Spleen (tissue), 11 donors: Measurements from ENCODE around the gene FERD3L. TPM values are rescaled to one million over a fixed set of nuclear protein-coding genes. Genes with fewer than 3 reads are reported as not detected.
A peak's percentile ranks its signal among the peaks of the same experiment; 100 is the strongest.

Experiments used
- DNase-seq: peaks from one replicate; pipeline ENCODE4 v3.0.0-alpha.2; 2020
- H3K27ac ChIP-seq, 8 donors: fragments of 200-600 bp; sonication (generic) in 7 of 8; 1 replicate in 4 of 8; 2 replicates in 4 of 8; pipeline versions ENCODE4 v1.5.0 to v1.8.0; 2016 to 2021; ENCODE audit warnings: inconsistent platforms in 4 of 8, mild to moderate bottlenecking in 4 of 8, moderate library complexity in 1 of 8
- H3K27me3 ChIP-seq, 7 donors: fragments of 200-600 bp; sonication (generic) in 6 of 7; replicated peaks in 1 of 7; 1 replicate in 4 of 7; 2 replicates in 3 of 7; pipeline versions ENCODE4 v1.5.0 to v1.8.0; 2016 to 2021; ENCODE audit warnings: inconsistent platforms in 3 of 7, mild to moderate bottlenecking in 1 of 7
- H3K36me3 ChIP-seq, 6 donors: fragments of 200-600 bp; sonication (generic) in 5 of 6; 1 replicate in 4 of 6; 2 replicates in 2 of 6; pipeline versions ENCODE4 v1.5.0 to v1.8.0; 2016 to 2021; ENCODE audit warnings: inconsistent platforms in 2 of 6
- H3K4me1 ChIP-seq, 6 donors: fragments of 200-600 bp; sonication (generic) in 5 of 6; 1 replicate in 3 of 6; 2 replicates in 3 of 6; pipeline versions ENCODE4 v1.5.0 to v1.8.0; 2016 to 2021; ENCODE audit warnings: inconsistent platforms in 3 of 6
- H3K4me3 ChIP-seq, 8 donors: fragments of 200-600 bp; sonication (generic) in 7 of 8; 1 replicate in 4 of 8; 2 replicates in 4 of 8; pipeline versions ENCODE4 v1.5.0 to v1.8.0; 2016 to 2021; ENCODE audit warnings: inconsistent platforms in 4 of 8, mild to moderate bottlenecking in 4 of 8, moderate library complexity in 2 of 8
- H3K9me3 ChIP-seq, 8 donors: fragments of 200-600 bp; sonication (generic) in 7 of 8; 1 replicate in 4 of 8; 2 replicates in 4 of 8; pipeline versions ENCODE4 v1.5.0 to v1.8.0; 2016 to 2021; ENCODE audit warnings: inconsistent platforms in 4 of 8
- POLR2A ChIP-seq, 3 donors: fragments of 450-650 bp; IDR thresholded peaks; one replicate each; pipeline ENCODE4 v1.5.1; 2017; ENCODE audit warnings: antibody characterized with exemption in 3 of 3, mild to moderate bottlenecking in 1 of 3
- POLR2AphosphoS5 ChIP-seq, 3 donors: sonication (generic); formaldehyde crosslinking; IDR thresholded peaks; one replicate each; pipeline ENCODE4 v1.5.1; 2017; ENCODE audit warnings: antibody characterized with exemption in 3 of 3
- WGBS, 5 donors: extraction: QIAGEN DNeasy Blood & Tissue Kit in 3 of 5; methylation state at CpG; one replicate each; pipeline versions ENCODE4 v1.1.5 to v1.1.7; 2013 to 2018; 5-methylcytosine and 5-hydroxymethylcytosine counted together
- intact Hi-C: fragments of 100-400 bp; cut with DNase I; formaldehyde crosslinking; loops from one replicate; pipeline ENCODE4 v1.15.0; 2023; ENCODE audit warnings: low total_unique reads
- polyA plus RNA-seq, 3 donors: library from polyadenylated mRNA; stranded (reverse); fragments of 200-250 nt; gene quantifications; one replicate each; pipeline ENCODE4 v1.2.1, GENCODE V29; 2013
- total RNA-seq, 7 donors: library from RNA; depleted of rRNA in 3 of 7; stranded (reverse); fragments of >200 nt in 3 of 7; fragmentation: NEBNext Ultra II Directional in 4 of 7; extraction: Animal tissue kit (Norgen Biotek cat#: 25700) in 4 of 7; gene quantifications; one replicate each; pipeline versions ENCODE4 v1.1.0 to v1.2.1, GENCODE V29; 2016 to 2021
- TF ChIP-seq, protein P1 (sequence below), 11 experiments: fragments of 200-600 bp in 7 of 11; fragments of 450-650 bp in 4 of 11; sonication (generic) in 4 of 11; IDR thresholded peaks in 8 of 11; conservative IDR thresholded peaks in 3 of 11; 1 replicate in 7 of 11; 2 replicates in 4 of 11; pipeline versions ENCODE4 v1.4.0 to v1.8.0; 2016 to 2021; ENCODE audit warnings: antibody characterized with exemption in 11 of 11, inconsistent platforms in 4 of 11, mild to moderate bottlenecking in 1 of 11
- donor health status: healthy with polysubstance abuse.
- donor health status: DM: no; HTN: no; CAD: no; lungs with moderate emphysema.
- donor health status: DM: no; HTN: no; CAD: no.
- donor health status: Bipolar disorder and iron deficiency.
- donor health status: healthy.
- donor health status: DM: no; HTN: no; CAD: no.
- donor health status: DM: yes; HTN: yes; CAD: no.

The FERD3L gene
- total and polyA plus RNA-seq, 10 donors = not detected

DNA sequence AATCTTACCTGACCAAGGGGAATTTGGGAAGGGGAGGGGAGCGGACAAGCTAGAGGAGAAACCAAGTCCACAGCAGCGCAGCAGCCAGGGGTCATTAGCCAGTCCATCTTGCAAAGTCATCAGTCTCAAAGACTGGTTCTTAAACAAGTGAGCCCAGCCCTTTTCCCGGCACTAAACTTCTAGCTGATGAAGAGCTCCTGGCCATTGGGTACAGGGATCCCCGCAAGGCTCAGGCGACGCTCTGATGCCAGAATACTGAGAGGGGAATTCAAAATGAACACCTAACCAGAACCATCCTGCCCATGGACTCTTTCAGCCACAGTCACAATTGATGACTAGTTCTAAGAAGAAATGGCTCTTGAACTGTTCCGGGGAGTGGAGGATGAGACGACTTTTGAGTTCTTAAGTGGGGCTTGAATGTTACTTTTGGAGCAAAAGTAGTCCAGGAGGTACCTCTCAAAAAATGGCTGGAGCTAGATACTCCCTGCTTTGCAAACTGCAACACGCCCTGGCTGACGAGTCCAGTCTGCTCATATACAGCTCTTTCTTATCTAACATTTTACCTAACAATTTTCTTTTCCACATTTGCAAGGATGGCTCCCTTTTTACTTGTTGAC, 25.2 kb downstream of the FERD3L start:
- H3K4me1 ChIP-seq = peaks cover 6 to 36% (median 27%) of the 10 kb centered on the region in 6 donors
- intact Hi-C loops = no loop called here
- no peaks in the 10 kb centered on the region for H3K9me3 ChIP-seq
- H3K36me3 ChIP-seq = no peaks in the 10 kb centered on the region
- TF ChIP-seq, protein P1, sequence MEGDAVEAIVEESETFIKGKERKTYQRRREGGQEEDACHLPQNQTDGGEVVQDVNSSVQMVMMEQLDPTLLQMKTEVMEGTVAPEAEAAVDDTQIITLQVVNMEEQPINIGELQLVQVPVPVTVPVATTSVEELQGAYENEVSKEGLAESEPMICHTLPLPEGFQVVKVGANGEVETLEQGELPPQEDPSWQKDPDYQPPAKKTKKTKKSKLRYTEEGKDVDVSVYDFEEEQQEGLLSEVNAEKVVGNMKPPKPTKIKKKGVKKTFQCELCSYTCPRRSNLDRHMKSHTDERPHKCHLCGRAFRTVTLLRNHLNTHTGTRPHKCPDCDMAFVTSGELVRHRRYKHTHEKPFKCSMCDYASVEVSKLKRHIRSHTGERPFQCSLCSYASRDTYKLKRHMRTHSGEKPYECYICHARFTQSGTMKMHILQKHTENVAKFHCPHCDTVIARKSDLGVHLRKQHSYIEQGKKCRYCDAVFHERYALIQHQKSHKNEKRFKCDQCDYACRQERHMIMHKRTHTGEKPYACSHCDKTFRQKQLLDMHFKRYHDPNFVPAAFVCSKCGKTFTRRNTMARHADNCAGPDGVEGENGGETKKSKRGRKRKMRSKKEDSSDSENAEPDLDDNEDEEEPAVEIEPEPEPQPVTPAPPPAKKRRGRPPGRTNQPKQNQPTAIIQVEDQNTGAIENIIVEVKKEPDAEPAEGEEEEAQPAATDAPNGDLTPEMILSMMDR (IDR thresholded peaks at IDR 0.05 in 8 of 11, conservative IDR thresholded peaks at IDR 0.05 in 3 of 11) = no peak
- TF ChIP-seq POLR2A (IDR thresholded peaks at IDR 0.05) (no peak), POLR2AphosphoS5 (IDR thresholded peaks at IDR 0.05) (no peak)
- H3K4me3 ChIP-seq = no peak overlapping the region
- no peak for DNase-seq
- WGBS, 5 donors = 12 to 15% (median 15%) methylated on average over 10 of the region's 10 CpGs
- H3K27ac ChIP-seq = no peak overlapping the region
- H3K27me3 ChIP-seq = peaks cover 0 to 100% (median 71%) of the 10 kb centered on the region in 7 donors

DNA sequence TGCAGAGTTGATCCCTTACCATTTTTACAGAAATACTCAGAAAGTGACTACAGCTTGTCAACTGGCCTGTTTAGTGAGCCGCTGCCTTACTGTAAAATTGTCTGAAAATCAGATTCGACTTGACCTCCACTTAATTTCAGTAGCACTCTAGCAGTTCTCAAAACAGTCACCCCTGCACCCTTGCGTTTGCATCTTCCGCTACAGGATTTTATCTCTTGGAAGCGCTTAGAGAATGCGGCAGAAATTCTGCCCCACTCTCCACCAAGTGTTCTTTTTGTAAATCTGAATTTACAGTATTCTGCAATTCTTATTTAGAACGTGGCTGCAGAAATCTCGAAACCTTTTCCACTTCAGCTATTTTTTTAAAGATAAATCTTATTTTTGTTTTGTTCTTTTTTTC, 25.8 kb downstream of the FERD3L start:
- WGBS, 5 donors = 12 to 15% (median 14%) methylated on average over 8 of the region's 8 CpGs
- Histone ChIP-seq H3K27me3 (peaks cover 0 to 100% (median 77%) of the 10 kb centered on the region in 7 donors), H3K9me3 (no peaks in the 10 kb centered on the region), H3K4me3 (no peak overlapping the region), H3K36me3 (no peaks in the 10 kb centered on the region), H3K27ac (no peak overlapping the region), H3K4me1 (peaks cover 6 to 36% (median 27%) of the 10 kb centered on the region in 6 donors)
- DNase-seq = no peak
- TF ChIP-seq, protein P1 (IDR thresholded peaks at IDR 0.05 in 8 of 11, conservative IDR thresholded peaks at IDR 0.05 in 3 of 11) = no peak
- TF ChIP-seq POLR2A (IDR thresholded peaks at IDR 0.05) = no peak
- intact Hi-C loops = no loop called here

DNA sequence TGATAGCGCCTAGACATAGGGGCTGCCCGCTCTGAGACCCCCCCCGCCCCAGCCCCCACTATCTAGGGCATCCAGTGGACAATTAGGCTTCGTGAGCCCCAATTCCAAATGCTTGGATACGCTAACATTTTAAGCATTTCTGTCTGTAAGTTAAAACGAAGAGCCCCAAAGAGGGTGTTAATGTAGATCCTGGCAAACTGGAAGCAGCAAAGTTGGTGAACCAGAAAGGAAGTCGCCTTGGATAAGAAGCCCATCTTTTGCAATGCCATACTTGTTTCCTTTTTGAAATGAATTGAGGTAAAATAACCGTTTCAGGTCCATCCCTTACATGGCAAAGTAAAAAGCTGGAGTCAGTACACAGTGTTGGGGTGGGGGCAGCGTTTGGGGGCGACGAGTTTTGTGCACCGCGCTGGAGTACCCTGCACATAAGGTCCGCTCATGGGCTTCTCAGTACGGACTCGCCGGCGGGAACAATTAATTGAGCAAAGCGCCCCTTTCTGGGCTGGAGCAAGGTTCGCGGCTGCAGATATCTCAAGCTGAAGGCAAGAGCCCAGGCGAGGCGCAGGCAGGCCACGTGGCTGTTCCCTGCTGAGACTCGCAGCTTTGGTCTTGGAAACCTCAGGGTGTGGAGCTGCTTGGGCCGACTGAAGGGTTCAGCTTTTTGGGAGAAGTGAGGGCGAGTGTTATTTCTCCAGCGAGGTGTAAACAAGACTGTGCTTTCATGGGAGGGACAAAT, 26.4 kb downstream of the FERD3L start:
- Histone ChIP-seq H3K4me3 (no peak overlapping the region), H3K27me3 (peaks cover 0 to 100% (median 82%) of the 10 kb centered on the region in 7 donors), H3K27ac (no peak overlapping the region), H3K9me3 (no peaks in the 10 kb centered on the region), H3K4me1 (peaks cover 6 to 36% (median 27%) of the 10 kb centered on the region in 6 donors), H3K36me3 (no peaks in the 10 kb centered on the region)
- 3 to 5% (median 4%) methylated on average over 27 to 28 of the region's 28 CpGs for WGBS, 5 donors
- intact Hi-C loops = no loop called here
- TF ChIP-seq POLR2AphosphoS5 (IDR thresholded peaks at IDR 0.05) = no peak
- no peak for DNase-seq

DNA sequence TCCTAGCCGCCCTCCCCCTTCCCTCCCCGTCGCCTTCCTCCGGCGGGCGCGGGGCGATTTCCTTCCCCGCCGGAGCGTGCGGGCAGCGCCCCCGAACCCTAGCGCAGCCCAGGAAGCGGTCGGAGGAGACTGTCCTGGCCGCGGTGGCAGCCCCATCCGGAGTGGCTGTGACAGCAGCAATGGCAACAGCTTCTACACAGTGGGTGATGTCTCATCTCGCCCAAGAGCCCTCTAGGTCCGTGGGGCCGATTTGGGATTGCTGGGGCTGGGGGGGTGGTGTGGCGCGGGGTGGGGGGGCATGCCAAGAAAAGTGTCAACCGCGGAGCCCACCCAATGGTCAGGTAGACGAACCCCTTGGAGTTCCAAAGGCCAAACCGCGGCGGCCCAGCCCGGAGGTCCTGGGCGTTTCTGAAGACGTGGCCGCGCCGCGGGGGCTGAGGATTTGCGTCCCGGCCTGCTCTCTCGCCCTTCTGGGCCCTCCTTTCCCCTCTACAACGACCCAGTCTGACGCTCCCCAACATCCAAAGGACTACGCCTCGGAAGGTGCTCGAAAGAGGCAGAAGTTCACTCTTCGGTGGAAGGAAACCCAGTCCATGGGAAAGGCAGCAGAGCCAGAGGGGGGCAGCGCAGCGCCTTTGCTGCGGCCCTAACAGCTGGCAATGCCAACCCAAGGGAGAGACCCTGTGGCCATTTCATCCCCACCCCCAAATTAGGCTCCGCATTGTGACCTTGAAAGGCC, 27.2 kb downstream of the FERD3L start:
- Histone ChIP-seq H3K36me3 (no peaks in the 10 kb centered on the region), H3K27ac (no peak overlapping the region), H3K4me3 (peak overlapping the region in 6 of 8 donors; percentile 6 to 70 (median 49)), H3K4me1 (peaks cover 6 to 36% (median 27%) of the 10 kb centered on the region in 6 donors), H3K27me3 (peaks cover 0 to 100% (median 90%) of the 10 kb centered on the region in 7 donors), H3K9me3 (no peaks in the 10 kb centered on the region)
- TF ChIP-seq, protein P1 (IDR thresholded peaks at IDR 0.05 in 8 of 11, conservative IDR thresholded peaks at IDR 0.05 in 3 of 11) = no peak
- no peak for TF ChIP-seq POLR2A (IDR thresholded peaks at IDR 0.05)
- TF ChIP-seq POLR2AphosphoS5 (IDR thresholded peaks at IDR 0.05) = no peak
- intact Hi-C loops = no loop called here
- WGBS, 5 donors = 2 to 6% (median 5%) methylated on average over 22 to 51 of the region's 51 CpGs
- peak; percentile 63 for DNase-seq
